Vagina (tissue), 2 donors: Measurements from ENCODE around the gene VGLL2. TPM values are rescaled to one million over a fixed set of nuclear protein-coding genes. Genes with fewer than 3 reads are reported as not detected.

Experiments
- DNase-seq, 2 donors: peaks; one replicate each; pipeline ENCODE4 v3.0.0-alpha.2; 2017; ENCODE audit errors: extremely low spot score in 2 of 2
- H3K27ac ChIP-seq: fragments of 200-600 bp; sonication (generic); one replicate; pipeline ENCODE4 v1.5.1; 2019
- H3K27me3 ChIP-seq: fragments of 200-600 bp; sonication (generic); one replicate; pipeline ENCODE4 v1.5.1; 2019
- H3K36me3 ChIP-seq, 2 donors: fragments of 200-600 bp; sonication (generic); one replicate each; pipeline ENCODE4 v1.5.1; 2017 to 2019
- H3K4me1 ChIP-seq: fragments of 200-600 bp; sonication (generic); one replicate; pipeline ENCODE4 v1.5.1; 2019
- H3K4me3 ChIP-seq, 2 donors: fragments of 200-600 bp; sonication (generic); 1 replicate in 1 of 2; 2 replicates in 1 of 2; pipeline ENCODE4 v1.5.1; 2016 to 2019
- H3K9me3 ChIP-seq: fragments of 200-600 bp; sonication (generic); one replicate; pipeline ENCODE4 v1.5.1; 2019
- CTCF ChIP-seq, 3 experiments: fragments of 450-650 bp in 2 of 3; fragments of 200-600 bp in 1 of 3; sonication (generic) in 1 of 3; IDR thresholded peaks; one replicate each; pipeline ENCODE4 v1.5.1; 2017 to 2019; ENCODE audit warnings: antibody characterized with exemption in 3 of 3, mild to moderate bottlenecking in 2 of 3, moderate library complexity in 2 of 3
- POLR2A ChIP-seq, 2 donors: fragments of 450-650 bp; IDR thresholded peaks; one replicate each; pipeline ENCODE4 v1.6.1; 2017; ENCODE audit warnings: antibody characterized with exemption in 2 of 2, mild to moderate bottlenecking in 2 of 2, moderate library complexity in 2 of 2
- POLR2AphosphoS5 ChIP-seq, 2 donors: sonication (generic); formaldehyde crosslinking; IDR thresholded peaks; one replicate each; pipeline ENCODE4 v1.9.0; 2017; ENCODE audit warnings: antibody characterized with exemption in 2 of 2, mild to moderate bottlenecking in 2 of 2, low read depth in 1 of 2; ENCODE audit not compliant: insufficient read depth in 1 of 2
- intact Hi-C: fragments of 100-400 bp; cut with DNase I; formaldehyde crosslinking; loops from one replicate; pipeline ENCODE4 v1.15.1; 2023
- total RNA-seq: library from RNA; depleted of rRNA; stranded (reverse); fragments of >200 nt; gene quantifications from one replicate; pipeline ENCODE4 v1.2.3, GENCODE V29; 2016

VGLL2 gene
- total RNA-seq, 1 donor from 2014 or later, result not detected

GRCh38 chr6:117264369-117264691, 1.0 kb upstream of the VGLL2 start:
- intact Hi-C loops, result no loop called here
- TF ChIP-seq POLR2AphosphoS5 (IDR thresholded peaks at IDR 0.05; ENCODE audit: insufficient read depth in 1 of 2, low read depth in 1 of 2) (no peak), POLR2A (IDR thresholded peaks at IDR 0.05) (no peak), CTCF (IDR thresholded peaks at IDR 0.05) (no peak)
- Histone ChIP-seq H3K27ac (no peak overlapping the region), H3K9me3 (no peaks in the 10 kb centered on the region), H3K4me3 (peak overlapping the region; percentile 33 to 40), H3K36me3 (no peaks in the 10 kb centered on the region), H3K4me1 (peaks cover 26% of the 10 kb centered on the region), H3K27me3 (peaks cover 9% of the 10 kb centered on the region)
- no peak for DNase-seq

GRCh38 chr6:117264692-117265409, 507 bp upstream of the VGLL2 start:
- TF ChIP-seq CTCF (IDR thresholded peaks at IDR 0.05), result no peak
- no peak for TF ChIP-seq POLR2AphosphoS5 (IDR thresholded peaks at IDR 0.05; ENCODE audit: insufficient read depth in 1 of 2, low read depth in 1 of 2)
- TF ChIP-seq POLR2A (IDR thresholded peaks at IDR 0.05), result no peak
- intact Hi-C loops, result no loop called here

GRCh38 chr6:117266257-117267053, 1.1 kb downstream of the VGLL2 start:
- H3K36me3 ChIP-seq, result no peaks in the 10 kb centered on the region
- DNase-seq, result no peak
- H3K9me3 ChIP-seq, result no peaks in the 10 kb centered on the region
- peak overlapping the region; percentile 33 to 40 for H3K4me3 ChIP-seq
- H3K27ac ChIP-seq, result no peak overlapping the region
- peaks cover 33% of the 10 kb centered on the region for H3K4me1 ChIP-seq
- H3K27me3 ChIP-seq, result peaks cover 9% of the 10 kb centered on the region
- intact Hi-C loops, result no loop called here
- no peak for TF ChIP-seq POLR2A (IDR thresholded peaks at IDR 0.05)
- no peak for TF ChIP-seq CTCF (IDR thresholded peaks at IDR 0.05)
- no peak for TF ChIP-seq POLR2AphosphoS5 (IDR thresholded peaks at IDR 0.05; ENCODE audit: insufficient read depth in 1 of 2, low read depth in 1 of 2)

More at GRCh38 chr6:117264692-117265409, 507 bp upstream of the VGLL2 start:
- Histone ChIP-seq H3K27ac (no peak overlapping the region), H3K36me3 (no peaks in the 10 kb centered on the region), H3K4me3 (peak overlapping the region; percentile 33 to 40), H3K9me3 (no peaks in the 10 kb centered on the region), H3K4me1 (peaks cover 27% of the 10 kb centered on the region), H3K27me3 (peaks cover 9% of the 10 kb centered on the region)
- no peak for DNase-seq

GRCh38 chr6:117267054-117267347, 1.6 kb downstream of the VGLL2 start:
- TF ChIP-seq CTCF (IDR thresholded peaks at IDR 0.05), result no peak
- no peak for TF ChIP-seq POLR2AphosphoS5 (IDR thresholded peaks at IDR 0.05; ENCODE audit: insufficient read depth in 1 of 2, low read depth in 1 of 2)
- no peak for TF ChIP-seq POLR2A (IDR thresholded peaks at IDR 0.05)
- peaks cover 33% of the 10 kb centered on the region for H3K4me1 ChIP-seq
- no peak overlapping the region for H3K4me3 ChIP-seq
- no peak for DNase-seq
- no peaks in the 10 kb centered on the region for H3K36me3 ChIP-seq
- H3K27ac ChIP-seq, result no peak overlapping the region
- no peaks in the 10 kb centered on the region for H3K9me3 ChIP-seq
- peaks cover 9% of the 10 kb centered on the region for H3K27me3 ChIP-seq
- intact Hi-C loops, result no loop called here
